Measurements from ENCODE around the gene GNLY.

GNLY gene

DNA sequence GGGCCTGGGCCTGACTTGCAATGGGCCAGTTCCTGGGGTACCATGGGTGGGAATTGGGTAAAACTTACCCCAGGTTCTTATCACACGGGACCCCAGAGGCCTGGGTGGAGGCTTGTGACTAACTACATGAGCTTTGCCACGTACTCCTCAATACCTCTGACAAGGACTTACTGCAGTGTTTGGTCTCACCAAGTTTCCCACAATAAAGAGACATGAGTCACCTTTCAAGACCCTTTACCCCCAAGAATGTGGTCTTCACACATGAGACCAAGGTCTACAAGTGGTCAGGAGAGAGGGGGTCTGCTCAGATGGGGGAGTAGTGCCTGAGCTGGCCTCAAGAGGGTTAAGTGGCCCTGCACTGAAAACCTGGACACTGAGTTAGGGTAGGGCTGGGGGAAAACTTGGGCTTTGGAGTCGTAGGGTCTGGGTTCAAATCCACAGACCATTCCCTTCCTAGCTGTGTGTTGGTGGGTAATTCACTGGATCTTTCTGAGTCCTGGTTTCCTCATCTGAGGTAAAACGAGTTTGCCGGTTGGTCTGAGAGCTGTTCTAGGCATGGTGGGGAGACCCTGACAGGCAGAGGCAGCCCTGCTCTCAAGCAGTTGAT, 2.0 kb upstream of the GNLY start:
- TF ChIP-seq, protein P1, sequence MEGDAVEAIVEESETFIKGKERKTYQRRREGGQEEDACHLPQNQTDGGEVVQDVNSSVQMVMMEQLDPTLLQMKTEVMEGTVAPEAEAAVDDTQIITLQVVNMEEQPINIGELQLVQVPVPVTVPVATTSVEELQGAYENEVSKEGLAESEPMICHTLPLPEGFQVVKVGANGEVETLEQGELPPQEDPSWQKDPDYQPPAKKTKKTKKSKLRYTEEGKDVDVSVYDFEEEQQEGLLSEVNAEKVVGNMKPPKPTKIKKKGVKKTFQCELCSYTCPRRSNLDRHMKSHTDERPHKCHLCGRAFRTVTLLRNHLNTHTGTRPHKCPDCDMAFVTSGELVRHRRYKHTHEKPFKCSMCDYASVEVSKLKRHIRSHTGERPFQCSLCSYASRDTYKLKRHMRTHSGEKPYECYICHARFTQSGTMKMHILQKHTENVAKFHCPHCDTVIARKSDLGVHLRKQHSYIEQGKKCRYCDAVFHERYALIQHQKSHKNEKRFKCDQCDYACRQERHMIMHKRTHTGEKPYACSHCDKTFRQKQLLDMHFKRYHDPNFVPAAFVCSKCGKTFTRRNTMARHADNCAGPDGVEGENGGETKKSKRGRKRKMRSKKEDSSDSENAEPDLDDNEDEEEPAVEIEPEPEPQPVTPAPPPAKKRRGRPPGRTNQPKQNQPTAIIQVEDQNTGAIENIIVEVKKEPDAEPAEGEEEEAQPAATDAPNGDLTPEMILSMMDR (IDR thresholded peaks at IDR 0.05; ENCODE audit: low read depth, low read length), result no peak
- no peak for DNase-seq (ENCODE audit: extremely low read depth, low read depth)

DNA sequence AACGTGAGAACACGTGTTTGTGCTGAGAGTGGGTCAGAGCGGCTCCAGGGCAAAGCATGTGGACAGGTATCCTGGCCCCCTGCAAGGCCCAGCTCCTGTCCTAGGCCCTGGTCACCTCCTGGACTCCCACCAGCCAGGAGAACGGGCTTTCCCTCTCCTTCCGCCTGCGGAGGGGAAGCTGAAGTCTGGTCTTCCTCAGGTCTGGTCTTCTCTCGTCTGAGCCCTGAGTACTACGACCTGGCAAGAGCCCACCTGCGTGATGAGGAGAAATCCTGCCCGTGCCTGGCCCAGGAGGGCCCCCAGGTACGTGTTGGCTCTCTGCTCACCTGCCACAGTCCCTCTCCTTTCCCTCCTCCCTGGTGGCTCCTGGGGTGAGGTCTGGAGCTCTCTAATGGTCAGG, 963 bp downstream of the GNLY start:
- TF ChIP-seq, protein P1 (IDR thresholded peaks at IDR 0.05; ENCODE audit: low read depth, low read length), result no peak

DNA sequence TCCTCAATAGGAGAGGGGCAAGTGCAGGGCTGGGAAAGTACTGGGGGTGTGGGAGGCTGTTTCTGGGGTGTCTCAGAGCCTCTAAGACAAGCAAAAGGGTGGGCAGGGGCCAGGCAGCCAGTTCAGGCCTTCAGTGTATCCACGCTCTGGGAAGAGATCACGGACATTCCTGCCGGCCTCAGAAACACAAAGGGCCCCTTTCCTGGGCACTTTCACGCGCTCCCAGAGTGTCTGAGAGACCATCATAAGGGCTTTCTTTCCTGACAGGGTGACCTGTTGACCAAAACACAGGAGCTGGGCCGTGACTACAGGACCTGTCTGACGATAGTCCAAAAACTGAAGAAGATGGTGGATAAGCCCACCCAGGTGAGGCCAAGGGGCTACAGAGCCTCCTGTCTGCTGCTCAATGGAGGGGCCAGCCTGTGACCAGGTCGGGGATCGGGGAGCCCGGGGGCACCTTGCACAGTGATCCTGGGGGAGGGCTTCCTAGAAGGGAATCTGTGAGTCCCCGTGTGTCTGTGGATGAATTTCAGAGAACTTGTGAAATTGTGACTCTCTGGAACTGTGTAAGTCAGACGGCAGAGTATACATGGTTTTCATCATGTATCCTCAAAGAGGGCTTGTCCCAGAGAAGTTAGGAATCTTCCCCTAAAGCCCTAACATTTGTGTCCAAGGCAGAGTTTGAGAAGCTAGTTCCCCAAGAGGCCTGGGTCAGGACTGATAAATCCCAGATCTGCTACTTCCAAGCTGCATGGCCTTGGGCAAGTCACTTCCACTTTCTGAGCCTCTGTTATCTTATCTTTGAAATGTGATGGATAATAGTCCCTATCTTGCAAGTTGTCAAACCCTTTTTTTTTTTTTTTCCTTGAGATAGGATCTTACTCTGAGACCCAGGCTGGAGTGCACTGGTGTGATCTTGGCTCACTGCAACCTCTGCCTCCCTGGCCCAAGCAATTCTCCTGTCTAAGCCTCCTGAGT, 1.8 kb downstream of the GNLY start:
- DNase-seq (ENCODE audit: extremely low read depth, low read depth), result no peak
- TF ChIP-seq, protein P1 (IDR thresholded peaks at IDR 0.05; ENCODE audit: low read depth, low read length), result no peak

More for the DNA sequence above, 963 bp downstream of the GNLY start:
- no peak for DNase-seq (ENCODE audit: extremely low read depth, low read depth)

DNA sequence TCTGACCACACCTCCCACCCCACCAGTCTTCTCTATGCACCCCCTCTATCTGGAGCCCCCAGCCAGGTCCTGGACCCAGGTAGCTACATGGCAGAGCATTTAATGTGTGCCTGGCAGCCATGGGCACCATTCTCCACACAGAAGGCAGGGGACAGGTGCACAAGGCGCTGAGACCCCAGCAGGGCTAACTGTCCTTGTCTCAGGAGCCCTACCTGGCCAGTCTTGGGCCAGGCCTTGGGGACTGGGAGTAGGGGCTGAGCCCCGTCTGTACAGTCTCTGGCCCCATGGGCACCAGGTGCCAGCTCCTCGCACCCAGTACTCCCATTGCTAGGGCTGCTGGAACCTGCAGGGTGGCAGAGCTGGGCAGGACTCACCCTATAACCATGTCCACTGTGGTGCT, 2.9 kb downstream of the GNLY start:
- TF ChIP-seq, protein P1 (IDR thresholded peaks at IDR 0.05; ENCODE audit: low read depth, low read length), result no peak
- no peak for DNase-seq (ENCODE audit: extremely low read depth, low read depth)

DNA sequence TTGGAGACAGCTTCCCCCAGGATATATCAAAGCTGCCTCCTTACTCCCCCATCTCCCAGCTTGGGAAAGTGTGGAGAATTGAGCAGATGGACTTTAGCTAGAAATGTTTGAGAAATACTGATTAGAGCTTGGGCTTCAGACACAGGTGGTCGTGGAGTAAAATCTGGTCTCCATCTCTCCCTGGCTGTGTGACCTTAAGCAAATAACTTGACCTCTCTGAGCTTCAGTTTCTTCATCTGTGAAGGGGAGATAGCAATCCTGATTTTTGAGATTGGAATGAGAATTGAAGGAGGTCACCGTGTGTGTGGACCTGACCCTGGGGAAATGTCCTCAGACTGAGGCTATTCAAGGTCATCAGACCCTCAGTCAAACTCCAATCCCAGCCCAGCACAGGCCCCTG, 3.6 kb downstream of the GNLY start:
- DNase-seq (ENCODE audit: extremely low read depth, low read depth), result no peak
- TF ChIP-seq, protein P1 (IDR thresholded peaks at IDR 0.05; ENCODE audit: low read depth, low read length), result no peak

DNA sequence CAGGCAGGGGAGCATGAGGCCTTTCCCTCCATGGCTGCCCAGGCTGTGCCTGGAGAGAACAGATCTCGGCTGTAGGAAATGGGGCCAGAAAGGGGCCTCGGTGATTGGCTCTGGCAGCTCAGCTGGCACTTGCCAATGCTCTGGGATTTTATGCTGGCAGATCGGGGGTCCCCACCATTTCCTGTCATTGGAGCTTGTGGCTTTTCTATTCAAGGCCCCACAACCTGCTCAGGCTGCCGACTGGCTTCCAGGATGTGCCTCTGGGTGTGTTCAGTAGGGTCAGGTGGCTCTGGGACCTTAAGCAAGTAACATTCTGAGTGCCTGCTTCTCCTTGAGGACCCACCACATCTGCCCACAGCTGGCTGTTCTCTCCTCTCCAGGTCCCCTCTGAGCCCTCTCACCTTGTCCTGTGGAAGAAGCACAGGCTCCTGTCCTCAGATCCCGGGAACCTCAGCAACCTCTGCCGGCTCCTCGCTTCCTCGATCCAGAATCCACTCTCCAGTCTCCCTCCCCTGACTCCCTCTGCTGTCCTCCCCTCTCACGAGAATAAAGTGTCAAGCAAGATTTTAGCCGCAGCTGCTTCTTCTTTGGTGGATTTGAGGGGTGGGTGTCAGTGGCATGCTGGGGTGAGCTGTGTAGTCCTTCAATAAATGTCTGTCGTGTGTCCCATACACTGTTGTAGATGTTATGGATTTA, 4.2 kb downstream of the GNLY start:
- TF ChIP-seq, protein P1 (IDR thresholded peaks at IDR 0.05; ENCODE audit: low read depth, low read length), result no peak
- DNase-seq (ENCODE audit: extremely low read depth, low read depth), result no peak
